ENCODE results near the gene GATB.

DNA sequence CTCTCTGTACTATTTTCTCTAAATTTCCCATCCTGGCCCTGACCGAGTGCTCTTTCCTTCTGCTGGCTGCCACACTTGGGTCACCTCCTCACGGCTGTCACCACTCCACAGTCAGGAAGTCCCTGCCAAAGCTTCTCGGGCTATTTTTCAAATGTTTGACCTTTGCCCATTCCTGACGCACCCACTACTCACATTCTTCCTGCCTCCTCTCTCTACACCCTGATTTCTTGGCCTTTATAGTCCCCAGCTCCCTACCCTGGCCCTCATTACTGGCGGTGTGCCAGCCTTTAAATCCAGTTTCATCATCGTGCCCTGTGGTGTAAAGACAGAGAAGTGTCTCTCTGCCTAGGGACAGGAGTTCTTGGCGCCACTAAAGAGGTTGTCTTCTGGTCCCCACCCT lies 46.4 kb upstream of the GATB start:
- TF ChIP-seq, protein P1, sequence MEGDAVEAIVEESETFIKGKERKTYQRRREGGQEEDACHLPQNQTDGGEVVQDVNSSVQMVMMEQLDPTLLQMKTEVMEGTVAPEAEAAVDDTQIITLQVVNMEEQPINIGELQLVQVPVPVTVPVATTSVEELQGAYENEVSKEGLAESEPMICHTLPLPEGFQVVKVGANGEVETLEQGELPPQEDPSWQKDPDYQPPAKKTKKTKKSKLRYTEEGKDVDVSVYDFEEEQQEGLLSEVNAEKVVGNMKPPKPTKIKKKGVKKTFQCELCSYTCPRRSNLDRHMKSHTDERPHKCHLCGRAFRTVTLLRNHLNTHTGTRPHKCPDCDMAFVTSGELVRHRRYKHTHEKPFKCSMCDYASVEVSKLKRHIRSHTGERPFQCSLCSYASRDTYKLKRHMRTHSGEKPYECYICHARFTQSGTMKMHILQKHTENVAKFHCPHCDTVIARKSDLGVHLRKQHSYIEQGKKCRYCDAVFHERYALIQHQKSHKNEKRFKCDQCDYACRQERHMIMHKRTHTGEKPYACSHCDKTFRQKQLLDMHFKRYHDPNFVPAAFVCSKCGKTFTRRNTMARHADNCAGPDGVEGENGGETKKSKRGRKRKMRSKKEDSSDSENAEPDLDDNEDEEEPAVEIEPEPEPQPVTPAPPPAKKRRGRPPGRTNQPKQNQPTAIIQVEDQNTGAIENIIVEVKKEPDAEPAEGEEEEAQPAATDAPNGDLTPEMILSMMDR (IDR thresholded peaks at IDR 0.05), result no peak
- no peak for TF ChIP-seq POLR2A (IDR thresholded peaks at IDR 0.05)

Measured in Peyer's patch (tissue), 4 donors.